Brain microvascular endothelial cell (primary cell): Measurements from ENCODE around the gene PEX3.

Experiments
- DNase-seq: peaks from one replicate; pipeline ENCODE4 v3.0.0-alpha.2; 2020
- H3K27ac ChIP-seq: fragments of 250-450 bp; sonication (Bioruptor Pico); 2 replicates; pipeline ENCODE4 v1.5.1; 2020; ENCODE audit warnings: mild to moderate bottlenecking, moderate library complexity
- H3K27me3 ChIP-seq: fragments of 250-450 bp; sonication (Bioruptor Pico); replicated peaks from 2 replicates; pipeline ENCODE4 v1.5.1; 2020; ENCODE audit warnings: mild to moderate bottlenecking
- H3K36me3 ChIP-seq: fragments of 250-450 bp; sonication (Bioruptor Pico); replicated peaks from 2 replicates; pipeline ENCODE4 v1.5.1; 2020; ENCODE audit warnings: mild to moderate bottlenecking
- H3K4me3 ChIP-seq: 2 replicates; pipeline ENCODE4 v1.5.1; 2011; ENCODE audit warnings: low read depth, mild to moderate bottlenecking, control low read depth, low read length, moderate library complexity
- CTCF ChIP-seq: IDR thresholded peaks from 2 replicates; pipeline ENCODE4 v1.5.1; 2011; ENCODE audit warnings: low read depth, mild to moderate bottlenecking, moderate library complexity, low read length, control low read depth, inconsistent platforms; ENCODE audit errors: missing control alignments
- in situ Hi-C: cut with HindIII; loops from 2 replicates; pipeline ENCODE4 v1.10.0; 2017; ENCODE audit warnings: low sequenced_read_pairs, low pct_ligation_motif_present

The PEX3 gene

GRCh38 chr6:143478479-143479062, 28.0 kb downstream of the PEX3 start:
- no peaks in the 10 kb centered on the region for H3K27me3 ChIP-seq
- no peak overlapping the region for H3K4me3 ChIP-seq
- in situ Hi-C loops, result no loop called here
- no peak for TF ChIP-seq CTCF
- H3K27ac ChIP-seq, result no peak overlapping the region
- no peak for DNase-seq
- H3K36me3 ChIP-seq, result peaks cover 5% of the 10 kb centered on the region

- in situ Hi-C loops, result no loop called here
- no peak overlapping the region for H3K4me3 ChIP-seq
- DNase-seq, result no peak
- H3K27ac ChIP-seq, result no peak overlapping the region
- peaks cover 3% of the 10 kb centered on the region for H3K36me3 ChIP-seq
- no peaks in the 10 kb centered on the region for H3K27me3 ChIP-seq
- TF ChIP-seq CTCF, result no peak
These were observed 32.0 kb downstream of the PEX3 start for GRCh38 chr6:143482593-143482992.

GRCh38 chr6:143485967-143486366, 35.4 kb downstream of the PEX3 start:
- H3K27ac ChIP-seq, result no peak overlapping the region
- in situ Hi-C loops, result no loop called here
- no peak for TF ChIP-seq CTCF
- H3K36me3 ChIP-seq, result no peaks in the 10 kb centered on the region
- no peak for DNase-seq
- H3K4me3 ChIP-seq, result no peak overlapping the region
- H3K27me3 ChIP-seq, result no peaks in the 10 kb centered on the region

GRCh38 chr6:143486752-143487151, 36.1 kb downstream of the PEX3 start:
- in situ Hi-C loops, result no loop called here

GRCh38 chr6:143490244-143490643, 39.6 kb downstream of the PEX3 start:
- Histone ChIP-seq H3K27me3 (no peaks in the 10 kb centered on the region), H3K4me3 (no peak overlapping the region), H3K27ac (no peak overlapping the region), H3K36me3 (no peaks in the 10 kb centered on the region)
- in situ Hi-C loops, result no loop called here
- TF ChIP-seq CTCF, result no peak
- DNase-seq, result no peak

More at GRCh38 chr6:143486752-143487151, 36.1 kb downstream of the PEX3 start:
- H3K27ac ChIP-seq, result no peak overlapping the region
- TF ChIP-seq CTCF, result no peak
- H3K36me3 ChIP-seq, result no peaks in the 10 kb centered on the region
- no peak overlapping the region for H3K4me3 ChIP-seq
- DNase-seq, result no peak
- H3K27me3 ChIP-seq, result no peaks in the 10 kb centered on the region

GRCh38 chr6:143490775-143491174, 40.2 kb downstream of the PEX3 start:
- Histone ChIP-seq H3K36me3 (peaks cover 3% of the 10 kb centered on the region), H3K27ac (no peak overlapping the region), H3K4me3 (no peak overlapping the region), H3K27me3 (no peaks in the 10 kb centered on the region)
- no peak for DNase-seq
- in situ Hi-C loops, result no loop called here
- no peak for TF ChIP-seq CTCF
